Sigmoid colon (tissue), 7 donors: ENCODE measurements around the gene GNAS. TPM values are rescaled to one million over a fixed set of nuclear protein-coding genes. Genes with fewer than 3 reads are reported as not detected.

Source experiments
- DNase-seq: peaks from one replicate; pipeline ENCODE4 v3.0.0-alpha.2; 2019
- H3K27ac ChIP-seq, 4 donors: fragments of 200-600 bp; sonication (generic); one replicate each; pipeline ENCODE4 v1.5.1; 2016 to 2019; ENCODE audit warnings: mild to moderate bottlenecking in 1 of 4
- H3K27me3 ChIP-seq, 3 donors: fragments of 200-600 bp; sonication (generic); one replicate each; pipeline ENCODE4 v1.5.1; 2019; ENCODE audit warnings: mild to moderate bottlenecking in 1 of 3
- H3K36me3 ChIP-seq, 4 donors: fragments of 200-600 bp; sonication (generic); one replicate each; pipeline ENCODE4 v1.5.1; 2016 to 2019
- H3K4me1 ChIP-seq, 4 donors: fragments of 200-600 bp; sonication (generic); one replicate each; pipeline ENCODE4 v1.5.1; 2017 to 2019
- H3K4me3 ChIP-seq, 4 donors: fragments of 200-600 bp; sonication (generic); one replicate each; pipeline ENCODE4 v1.5.1; 2017 to 2019; ENCODE audit warnings: mild to moderate bottlenecking in 2 of 4, moderate library complexity in 1 of 4
- H3K9me3 ChIP-seq, 4 donors: fragments of 200-600 bp in 3 of 4; sonication (generic) in 3 of 4; one replicate each; pipeline versions ENCODE4 v1.5.1 to v1.6.1; 2013 to 2019
- CTCF ChIP-seq, 4 experiments: fragments of 450-650 bp in 3 of 4; fragments of 200-600 bp in 1 of 4; IDR thresholded peaks; one replicate each; pipeline ENCODE4 v1.5.1; 2016 to 2019; ENCODE audit warnings: antibody characterized with exemption in 4 of 4, mild to moderate bottlenecking in 3 of 4, moderate library complexity in 2 of 4
- EP300 ChIP-seq, 4 donors: sonication (generic); formaldehyde crosslinking; IDR thresholded peaks; one replicate each; pipeline ENCODE4 v1.6.1; 2017; ENCODE audit warnings: antibody characterized with exemption in 4 of 4
- POLR2A ChIP-seq, 2 donors: fragments of 450-650 bp; IDR thresholded peaks; one replicate each; pipeline ENCODE4 v1.6.1; 2016; ENCODE audit warnings: antibody characterized with exemption in 2 of 2, mild to moderate bottlenecking in 2 of 2, moderate library complexity in 2 of 2
- POLR2AphosphoS5 ChIP-seq, 4 donors: sonication (generic); formaldehyde crosslinking; IDR thresholded peaks; one replicate each; pipeline ENCODE4 v1.6.1; 2017; ENCODE audit warnings: antibody characterized with exemption in 4 of 4
- WGBS, 2 donors: extraction: QIAGEN DNeasy Blood & Tissue Kit; methylation state at CpG; one replicate each; pipeline ENCODE4 v1.1.7; 2013; 5-methylcytosine and 5-hydroxymethylcytosine counted together
- intact Hi-C: fragments of 100-400 bp; cut with DNase I; formaldehyde crosslinking; loops from one replicate; pipeline ENCODE4 v1.15.1; 2023
- polyA plus RNA-seq, 3 donors: library from polyadenylated mRNA; stranded (reverse); fragments of 200-250 nt; gene quantifications; one replicate each; pipeline ENCODE4 v1.2.3, GENCODE V29; 2013
- total RNA-seq, 4 donors: library from RNA; depleted of rRNA; stranded (reverse); fragments of >200 nt; gene quantifications; one replicate each; pipeline ENCODE4 v1.1.0, GENCODE V29; 2016
- donor health status: healthy with polysubstance abuse.
- donor health status: Bipolar disorder and iron deficiency.
- donor health status: healthy.

GNAS gene
- total and polyA plus RNA-seq, 7 donors = 449 to 808 (median 535) TPM

- no peak for DNase-seq
- Histone ChIP-seq H3K27ac (no peak overlapping the region), H3K36me3 (no peaks in the 10 kb centered on the region), H3K4me1 (peaks cover 0 to 14% (median 11%) of the 10 kb centered on the region in 4 donors), H3K9me3 (no peaks in the 10 kb centered on the region), H3K27me3 (peaks cover 12 to 58% (median 30%) of the 10 kb centered on the region in 3 donors), H3K4me3 (no peak overlapping the region)
- intact Hi-C loops = no loop called here
- WGBS, 2 donors = 54 to 60% methylated on average over 51 of the region's 51 CpGs
- no peak for TF ChIP-seq EP300 (IDR thresholded peaks at IDR 0.05)
Observed at GRCh38 chr20:58840816-58841538, 11.5 kb upstream of the GNAS start.

GRCh38 chr20:58841539-58842264, 10.8 kb upstream of the GNAS start:
- no peak for TF ChIP-seq POLR2A (IDR thresholded peaks at IDR 0.05)
- TF ChIP-seq EP300 (IDR thresholded peaks at IDR 0.05) = no peak
- TF ChIP-seq CTCF (IDR thresholded peaks at IDR 0.05) = no peak
- no peak for TF ChIP-seq POLR2AphosphoS5 (IDR thresholded peaks at IDR 0.05)
- H3K4me1 ChIP-seq = peaks cover 0 to 14% (median 11%) of the 10 kb centered on the region in 4 donors
- H3K9me3 ChIP-seq = no peaks in the 10 kb centered on the region
- H3K27me3 ChIP-seq = peaks cover 12 to 58% (median 30%) of the 10 kb centered on the region in 3 donors
- H3K27ac ChIP-seq = no peak overlapping the region
- H3K36me3 ChIP-seq = no peaks in the 10 kb centered on the region
- no peak for DNase-seq
- intact Hi-C loops = no loop called here
- H3K4me3 ChIP-seq = no peak overlapping the region
- WGBS, 2 donors = 50 to 53% methylated on average over 58 of the region's 58 CpGs

GRCh38 chr20:58842276-58842675, 10.2 kb upstream of the GNAS start:
- no peaks in the 10 kb centered on the region for H3K9me3 ChIP-seq
- no peak for DNase-seq
- TF ChIP-seq EP300 (IDR thresholded peaks at IDR 0.05) = no peak
- TF ChIP-seq POLR2AphosphoS5 (IDR thresholded peaks at IDR 0.05) = no peak
- no peak for TF ChIP-seq POLR2A (IDR thresholded peaks at IDR 0.05)
- no peak for TF ChIP-seq CTCF (IDR thresholded peaks at IDR 0.05)
- H3K27me3 ChIP-seq = peaks cover 12 to 53% (median 30%) of the 10 kb centered on the region in 3 donors
- H3K4me1 ChIP-seq = peaks cover 0 to 14% (median 11%) of the 10 kb centered on the region in 4 donors
- H3K36me3 ChIP-seq = no peaks in the 10 kb centered on the region
- no peak overlapping the region for H3K27ac ChIP-seq
- no peak overlapping the region for H3K4me3 ChIP-seq
- intact Hi-C loops = no loop called here
- WGBS, 2 donors = 56 to 57% methylated on average over 20 of the region's 20 CpGs

GRCh38 chr20:58843128-58843556, 9.4 kb upstream of the GNAS start:
- H3K27ac ChIP-seq = no peak overlapping the region
- H3K4me1 ChIP-seq = peaks cover 0 to 14% (median 11%) of the 10 kb centered on the region in 4 donors
- WGBS, 2 donors = 53 to 60% methylated on average over 6 of the region's 6 CpGs
- no peaks in the 10 kb centered on the region for H3K9me3 ChIP-seq
- H3K4me3 ChIP-seq = no peak overlapping the region
- no peaks in the 10 kb centered on the region for H3K36me3 ChIP-seq
- peaks cover 12 to 53% (median 30%) of the 10 kb centered on the region in 3 donors for H3K27me3 ChIP-seq
- intact Hi-C loops = no loop called here
- no peak for DNase-seq
- TF ChIP-seq POLR2A (IDR thresholded peaks at IDR 0.05) (no peak), POLR2AphosphoS5 (IDR thresholded peaks at IDR 0.05) (no peak), CTCF (IDR thresholded peaks at IDR 0.05) (no peak), EP300 (IDR thresholded peaks at IDR 0.05) (no peak)

- H3K27ac ChIP-seq = no peak overlapping the region
- 55 to 77% methylated on average over 3 of the region's 3 CpGs for WGBS, 2 donors
- no peak overlapping the region for H3K4me3 ChIP-seq
- intact Hi-C loops = no loop called here
- TF ChIP-seq POLR2AphosphoS5 (IDR thresholded peaks at IDR 0.05) = no peak
- TF ChIP-seq CTCF (IDR thresholded peaks at IDR 0.05) = no peak
- TF ChIP-seq EP300 (IDR thresholded peaks at IDR 0.05) = no peak
- no peak for TF ChIP-seq POLR2A (IDR thresholded peaks at IDR 0.05)
- no peaks in the 10 kb centered on the region for H3K9me3 ChIP-seq
- DNase-seq = no peak
- H3K36me3 ChIP-seq = no peaks in the 10 kb centered on the region
- no peaks in the 10 kb centered on the region for H3K4me1 ChIP-seq
- H3K27me3 ChIP-seq = peaks cover 3 to 37% (median 13%) of the 10 kb centered on the region in 3 donors
Observed at GRCh38 chr20:58845706-58846105, 6.8 kb upstream of the GNAS start.
